D721Med (cell line): Measurements from ENCODE around the gene OPCML.

Source experiments
- DNase-seq: peaks from one replicate; pipeline ENCODE4 v3.0.0; 2011; ENCODE audit warnings: low spot score; ENCODE audit not compliant: insufficient read length
- FAIRE-seq: peaks from 2 replicates; lab custom pipeline; 2011; peaks lifted over from hg19 to GRCh38; lab: Jason Lieb, UNC
- TF ChIP-seq, protein P1 (sequence below): IDR thresholded peaks from 2 replicates; pipeline ENCODE4 v1.5.1; 2012; ENCODE audit warnings: mild to moderate bottlenecking, control low read depth; ENCODE audit not compliant: insufficient read depth; ENCODE audit errors: missing control alignments

OPCML gene

DNA sequence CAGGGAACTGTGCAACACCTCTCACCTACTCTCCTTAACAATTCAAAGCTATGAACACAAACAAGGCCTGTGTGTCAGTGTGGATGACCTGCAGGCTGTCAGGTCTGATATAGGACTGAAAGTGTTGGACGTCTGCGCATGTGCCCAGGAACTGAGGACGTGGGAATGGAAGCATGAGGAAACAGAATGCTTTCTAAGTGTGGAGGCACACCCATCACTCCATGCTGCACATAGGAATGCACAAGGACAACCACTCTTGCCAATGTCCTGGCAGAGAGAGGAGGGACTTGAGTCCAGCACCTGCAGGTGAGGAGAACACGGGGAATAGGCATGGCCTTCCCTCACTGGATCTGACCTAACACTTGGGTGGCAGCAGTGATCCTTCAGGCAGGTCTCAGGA, 874.3 kb downstream of the OPCML start:
- no peak for FAIRE-seq
- no peak for DNase-seq
- TF ChIP-seq, protein P1, sequence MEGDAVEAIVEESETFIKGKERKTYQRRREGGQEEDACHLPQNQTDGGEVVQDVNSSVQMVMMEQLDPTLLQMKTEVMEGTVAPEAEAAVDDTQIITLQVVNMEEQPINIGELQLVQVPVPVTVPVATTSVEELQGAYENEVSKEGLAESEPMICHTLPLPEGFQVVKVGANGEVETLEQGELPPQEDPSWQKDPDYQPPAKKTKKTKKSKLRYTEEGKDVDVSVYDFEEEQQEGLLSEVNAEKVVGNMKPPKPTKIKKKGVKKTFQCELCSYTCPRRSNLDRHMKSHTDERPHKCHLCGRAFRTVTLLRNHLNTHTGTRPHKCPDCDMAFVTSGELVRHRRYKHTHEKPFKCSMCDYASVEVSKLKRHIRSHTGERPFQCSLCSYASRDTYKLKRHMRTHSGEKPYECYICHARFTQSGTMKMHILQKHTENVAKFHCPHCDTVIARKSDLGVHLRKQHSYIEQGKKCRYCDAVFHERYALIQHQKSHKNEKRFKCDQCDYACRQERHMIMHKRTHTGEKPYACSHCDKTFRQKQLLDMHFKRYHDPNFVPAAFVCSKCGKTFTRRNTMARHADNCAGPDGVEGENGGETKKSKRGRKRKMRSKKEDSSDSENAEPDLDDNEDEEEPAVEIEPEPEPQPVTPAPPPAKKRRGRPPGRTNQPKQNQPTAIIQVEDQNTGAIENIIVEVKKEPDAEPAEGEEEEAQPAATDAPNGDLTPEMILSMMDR, result no peak

DNA sequence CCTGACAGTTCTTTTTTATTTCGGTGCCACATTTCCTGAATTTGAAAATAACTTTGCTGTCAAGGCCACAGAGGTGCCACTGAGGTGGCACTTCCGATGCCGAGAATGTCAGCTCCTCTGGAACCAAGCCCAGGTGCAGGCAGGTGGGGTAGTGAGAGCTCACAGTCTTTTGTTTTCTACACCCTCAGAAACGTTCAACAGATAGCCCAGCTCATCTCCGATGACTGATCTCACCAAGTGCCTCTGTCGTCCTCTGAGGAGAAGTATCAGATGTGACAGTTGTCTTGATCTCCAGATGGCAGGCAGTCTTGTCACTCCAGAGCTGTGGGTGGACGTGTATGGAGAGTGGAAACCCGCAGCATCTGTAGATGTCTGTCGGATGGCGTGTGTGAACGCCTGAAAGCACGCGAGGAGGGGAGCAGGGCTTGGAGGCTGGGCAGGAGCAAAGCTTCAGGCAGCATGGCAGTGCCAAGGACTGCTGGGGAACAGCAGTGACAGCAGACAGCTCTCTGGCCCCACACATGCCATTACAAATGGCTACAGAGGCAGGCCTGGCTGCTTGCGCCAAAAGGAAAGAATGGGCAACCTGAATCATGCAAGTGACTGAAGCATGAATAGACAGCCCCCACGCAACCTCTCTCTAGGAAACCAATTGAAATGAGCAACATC, 877.0 kb downstream of the OPCML start:
- no peak for FAIRE-seq
- TF ChIP-seq, protein P1, result no peak
- no peak for DNase-seq

DNA sequence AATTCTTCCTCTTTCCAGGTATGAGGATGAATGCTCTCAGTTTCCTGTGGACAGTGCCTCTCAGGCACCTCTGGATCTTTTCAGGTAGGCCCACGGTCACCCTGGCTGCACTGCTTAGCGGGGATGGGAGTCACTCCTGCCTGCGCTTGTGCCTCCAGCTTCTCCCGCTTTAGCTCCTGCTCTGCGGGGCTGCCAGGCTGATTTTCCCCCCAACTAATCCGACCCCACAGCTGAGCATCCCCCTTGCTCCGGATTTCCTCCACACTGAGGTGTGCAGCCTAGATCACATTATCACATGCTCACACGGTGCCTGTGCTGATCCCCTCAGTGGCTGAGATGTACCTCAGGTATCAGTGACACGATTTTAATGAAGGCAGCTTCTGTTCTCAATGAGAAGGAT, 879.1 kb downstream of the OPCML start:
- DNase-seq (no peak), FAIRE-seq (no peak)
- TF ChIP-seq, protein P1, result no peak

DNA sequence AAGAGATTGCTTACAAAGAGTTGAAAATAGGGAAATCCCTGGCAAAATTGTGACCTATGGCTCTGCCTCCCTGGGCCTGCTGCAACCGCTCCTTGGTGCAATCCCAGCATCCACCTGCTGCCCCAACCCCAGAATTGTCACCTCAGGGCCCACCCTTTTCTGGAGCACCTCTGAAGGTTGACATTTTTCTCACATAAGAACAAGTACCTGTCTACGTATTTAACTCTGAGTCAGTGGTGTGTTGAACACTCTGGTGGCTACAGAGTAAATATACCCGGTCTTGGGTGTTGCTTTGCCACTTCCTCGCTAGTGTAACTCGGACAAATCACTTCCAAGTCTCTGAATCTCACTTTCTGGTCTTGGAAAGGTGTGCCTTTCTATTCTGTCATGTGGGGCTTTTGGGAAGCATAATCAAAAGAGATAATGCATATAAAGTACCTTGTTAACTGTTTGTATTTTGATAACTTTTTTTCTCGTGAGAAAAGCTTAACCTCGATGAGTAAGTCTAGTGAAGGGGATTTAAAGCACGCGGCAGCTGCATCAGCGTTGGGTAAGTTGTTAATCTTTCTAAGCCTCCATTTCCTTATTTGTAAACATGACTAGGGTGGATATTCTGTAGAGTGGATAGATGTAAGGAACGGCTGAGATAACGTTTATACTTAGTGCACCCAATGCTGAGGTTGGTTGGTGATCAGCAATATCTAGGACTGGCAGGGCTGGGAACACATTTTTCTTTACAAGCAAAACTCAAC, 881.2 kb downstream of the OPCML start:
- TF ChIP-seq, protein P1, result no peak
- FAIRE-seq, result no peak

DNA sequence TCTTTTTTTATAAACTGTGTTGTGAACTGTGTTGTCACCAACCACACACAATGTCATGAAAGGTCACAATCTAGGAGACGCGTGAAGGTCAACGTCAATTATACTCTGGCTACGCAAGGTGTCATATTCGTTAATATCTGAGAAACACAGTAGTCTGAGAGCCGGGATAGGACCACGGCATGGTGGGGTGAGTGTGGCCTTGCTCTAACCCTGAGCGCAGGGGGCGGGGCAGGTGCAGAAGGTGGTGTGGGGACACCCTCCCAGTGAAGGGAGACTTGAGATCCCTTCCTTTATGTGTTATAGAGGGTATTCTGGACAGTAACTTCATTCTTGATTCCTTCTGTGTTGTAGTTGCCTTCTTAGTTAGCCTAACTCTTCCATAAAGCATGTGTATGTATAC, 883.0 kb downstream of the OPCML start:
- DNase-seq (no peak), FAIRE-seq (no peak)
- TF ChIP-seq, protein P1, result no peak

More for the DNA sequence above, 881.2 kb downstream of the OPCML start:
- no peak for DNase-seq

DNA sequence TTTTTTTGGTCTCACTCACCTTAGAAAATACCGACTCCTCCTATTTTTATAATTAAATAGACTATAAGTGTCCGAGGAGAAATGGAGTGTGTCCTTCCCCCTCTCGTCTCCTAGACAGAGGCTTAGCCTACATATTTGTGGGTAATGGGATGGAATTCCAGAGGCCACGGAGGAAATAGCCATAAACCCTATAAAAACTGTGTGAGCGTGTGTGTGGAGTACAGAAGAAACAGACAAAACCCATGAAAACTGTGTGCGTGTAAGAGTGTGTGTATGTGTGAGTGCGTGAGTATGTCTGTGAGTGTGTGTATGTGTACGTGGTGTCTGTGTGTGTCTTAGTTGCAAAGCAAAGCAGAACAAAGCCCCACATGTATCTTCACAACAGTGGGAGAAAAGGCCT, 883.5 kb downstream of the OPCML start:
- FAIRE-seq, result no peak
- DNase-seq, result no peak
- TF ChIP-seq, protein P1, result no peak

DNA sequence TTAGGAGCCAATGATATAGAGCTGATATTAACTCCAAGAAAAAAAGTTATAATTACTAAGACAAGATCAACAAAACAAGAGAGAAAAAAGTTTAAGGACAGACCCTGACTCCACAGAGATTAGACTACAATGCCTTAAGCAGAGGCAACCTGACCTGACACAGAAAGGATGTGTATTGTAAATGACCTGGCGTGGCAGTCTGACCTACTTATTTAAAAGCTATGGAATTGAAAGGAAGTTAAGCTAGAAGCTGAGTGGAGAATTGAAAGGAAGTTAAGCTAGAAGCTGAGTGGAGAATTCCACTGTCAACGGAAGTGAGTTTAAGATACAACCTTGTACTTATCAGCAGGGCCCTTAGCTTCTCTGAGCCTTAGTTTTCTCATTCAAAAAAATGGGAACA, 885.4 kb downstream of the OPCML start:
- FAIRE-seq (no peak), DNase-seq (no peak)
- TF ChIP-seq, protein P1, result no peak
